Duodenal mucosa (tissue), 2 donors: ENCODE measurements around the gene MBP.

Source experiments
- H3K27ac ChIP-seq: one replicate; pipeline ENCODE4 v1.7.0; 2013; ENCODE audit warnings: low read depth, low read length
- H3K27me3 ChIP-seq, 2 donors: one replicate each; pipeline ENCODE4 v1.7.0; 2013; ENCODE audit warnings: low read length in 2 of 2, control low read depth in 1 of 2; ENCODE audit not compliant: insufficient read depth in 2 of 2, control insufficient read depth in 1 of 2
- H3K36me3 ChIP-seq, 2 donors: one replicate each; pipeline ENCODE4 v1.7.0; 2013; ENCODE audit warnings: low read length in 2 of 2, control low read depth in 1 of 2; ENCODE audit not compliant: insufficient read depth in 2 of 2, control insufficient read depth in 1 of 2
- H3K4me1 ChIP-seq, 2 donors: one replicate each; pipeline ENCODE4 v1.7.0; 2013; ENCODE audit warnings: low read length in 2 of 2, control low read depth in 1 of 2; ENCODE audit not compliant: insufficient read depth in 2 of 2, control insufficient read depth in 1 of 2
- H3K4me3 ChIP-seq, 2 donors: one replicate each; pipeline ENCODE4 v1.7.0; 2013; ENCODE audit warnings: low read length in 2 of 2, low read depth in 1 of 2
- H3K9ac ChIP-seq, 2 donors: one replicate each; pipeline ENCODE4 v1.7.0; 2013; ENCODE audit warnings: low read length in 2 of 2, low read depth in 1 of 2
- H3K9me3 ChIP-seq, 2 donors: one replicate each; pipeline ENCODE4 v1.7.0; 2013; ENCODE audit warnings: low read length in 2 of 2, control low read depth in 1 of 2; ENCODE audit not compliant: control insufficient read depth in 1 of 2

Gene MBP

DNA sequence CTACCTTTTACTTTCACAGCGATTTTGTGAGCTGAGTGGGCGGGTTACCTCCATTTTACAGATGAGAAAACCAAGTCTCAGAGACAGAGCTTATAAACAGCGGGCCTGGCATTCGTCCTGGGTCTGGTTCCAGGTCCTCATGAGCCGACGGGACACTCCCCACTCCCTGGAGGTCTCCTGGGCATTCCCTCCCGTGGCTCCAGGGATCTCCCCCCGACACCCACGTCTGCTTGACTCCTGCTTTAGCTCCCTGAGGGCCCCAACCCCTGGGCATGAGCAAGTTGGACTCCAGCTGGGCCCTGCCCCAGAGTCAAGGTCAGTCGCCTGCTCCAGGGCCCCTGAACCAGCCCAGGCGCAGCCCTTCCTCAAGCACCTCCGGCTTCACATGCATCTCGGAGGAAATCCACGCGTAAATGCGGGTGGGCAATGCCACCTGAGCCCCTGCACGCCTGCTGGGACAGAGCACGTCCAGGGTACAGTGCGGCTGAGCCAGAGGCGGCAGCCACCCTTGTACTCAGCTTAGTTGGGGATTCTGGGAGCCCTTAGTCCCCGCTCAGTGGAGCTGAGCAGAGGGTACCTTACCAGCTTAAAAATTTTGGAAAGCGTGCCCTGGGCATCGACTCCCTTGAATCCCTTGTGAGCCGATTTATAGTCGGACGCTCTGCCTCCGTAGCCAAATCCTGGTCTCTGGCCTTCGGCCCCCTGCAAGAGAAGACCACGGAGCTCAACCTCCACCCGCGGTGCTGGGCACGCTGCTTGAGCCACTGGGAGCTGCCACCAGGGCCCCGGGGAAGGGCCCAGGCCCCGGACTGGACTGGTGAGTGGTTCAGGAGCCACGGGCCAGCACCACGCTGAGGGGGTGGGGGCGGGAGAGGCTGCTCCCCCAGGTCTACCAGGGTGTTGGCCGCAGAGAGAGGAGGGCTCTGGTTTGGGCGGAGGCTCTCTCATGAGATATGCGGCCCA, 148.1 kb downstream of the MBP start:
- H3K36me3 ChIP-seq, result no peaks in the 10 kb centered on the region
- no peak overlapping the region for H3K9ac ChIP-seq
- H3K9me3 ChIP-seq, result no peaks in the 10 kb centered on the region
- H3K27me3 ChIP-seq, result no peaks in the 10 kb centered on the region
- no peak overlapping the region for H3K4me3 ChIP-seq
- peaks cover 24 to 30% of the 10 kb centered on the region in 2 donors for H3K4me1 ChIP-seq
- H3K27ac ChIP-seq, result no peak overlapping the region

DNA sequence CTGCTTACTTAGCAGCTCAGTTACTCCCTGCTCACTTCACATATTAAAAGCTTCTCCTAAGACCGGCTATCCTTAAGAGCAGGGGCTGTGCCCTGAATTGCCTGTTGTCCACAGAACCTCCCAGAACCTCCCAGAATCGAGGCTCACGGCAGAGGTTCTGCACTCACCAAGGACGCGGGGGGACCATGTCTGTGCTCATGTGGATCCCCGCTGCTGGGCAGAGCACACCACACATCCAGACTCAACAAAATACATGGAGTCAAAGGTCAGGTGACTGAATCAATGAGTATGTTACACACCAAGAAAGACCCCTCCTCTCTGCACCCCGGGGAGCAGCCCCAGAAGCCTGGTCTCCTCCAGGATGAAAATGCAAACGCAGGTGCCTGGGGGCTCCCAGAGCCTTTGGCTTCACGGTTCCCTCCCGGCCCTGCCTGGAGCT, 149.0 kb downstream of the MBP start:
- H3K4me3 ChIP-seq, result no peak overlapping the region
- no peak overlapping the region for H3K27ac ChIP-seq
- H3K36me3 ChIP-seq, result no peaks in the 10 kb centered on the region
- no peaks in the 10 kb centered on the region for H3K27me3 ChIP-seq
- no peak overlapping the region for H3K9ac ChIP-seq
- peaks cover 24 to 30% of the 10 kb centered on the region in 2 donors for H3K4me1 ChIP-seq
- no peaks in the 10 kb centered on the region for H3K9me3 ChIP-seq

- Histone ChIP-seq H3K36me3 (no peaks in the 10 kb centered on the region), H3K9ac (no peak overlapping the region), H3K4me3 (peak overlapping the region; percentile 44 to 55), H3K27ac (no peak overlapping the region), H3K4me1 (peaks cover 27 to 35% of the 10 kb centered on the region in 2 donors), H3K9me3 (no peaks in the 10 kb centered on the region), H3K27me3 (no peaks in the 10 kb centered on the region)
These were observed 149.6 kb downstream of the MBP start for GRCh38 chr18:76982841-76983583.

DNA sequence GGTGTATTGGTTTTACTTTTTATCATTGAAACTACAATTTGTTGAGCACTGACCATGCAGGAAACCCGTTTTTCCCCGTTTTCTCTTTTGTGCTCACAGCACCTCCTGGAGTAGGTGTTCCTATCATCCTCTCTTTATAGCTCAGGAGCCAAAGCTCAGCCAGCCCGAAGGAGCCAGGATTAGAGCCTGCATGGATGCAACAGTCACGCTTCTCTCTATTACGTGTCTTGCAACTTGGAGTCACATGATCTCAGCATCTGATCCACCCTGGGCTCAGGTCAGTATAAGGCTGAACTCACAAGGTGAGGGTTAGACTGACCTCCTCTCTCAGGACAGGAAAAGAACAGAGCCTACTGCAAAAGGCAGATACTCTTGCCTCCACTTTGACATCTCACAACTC, 150.5 kb downstream of the MBP start:
- Histone ChIP-seq H3K27ac (no peak overlapping the region), H3K27me3 (no peaks in the 10 kb centered on the region), H3K36me3 (no peaks in the 10 kb centered on the region), H3K9ac (no peak overlapping the region), H3K9me3 (no peaks in the 10 kb centered on the region), H3K4me3 (peak overlapping the region; percentile 12 to 26), H3K4me1 (peaks cover 32 to 41% of the 10 kb centered on the region in 2 donors)

DNA sequence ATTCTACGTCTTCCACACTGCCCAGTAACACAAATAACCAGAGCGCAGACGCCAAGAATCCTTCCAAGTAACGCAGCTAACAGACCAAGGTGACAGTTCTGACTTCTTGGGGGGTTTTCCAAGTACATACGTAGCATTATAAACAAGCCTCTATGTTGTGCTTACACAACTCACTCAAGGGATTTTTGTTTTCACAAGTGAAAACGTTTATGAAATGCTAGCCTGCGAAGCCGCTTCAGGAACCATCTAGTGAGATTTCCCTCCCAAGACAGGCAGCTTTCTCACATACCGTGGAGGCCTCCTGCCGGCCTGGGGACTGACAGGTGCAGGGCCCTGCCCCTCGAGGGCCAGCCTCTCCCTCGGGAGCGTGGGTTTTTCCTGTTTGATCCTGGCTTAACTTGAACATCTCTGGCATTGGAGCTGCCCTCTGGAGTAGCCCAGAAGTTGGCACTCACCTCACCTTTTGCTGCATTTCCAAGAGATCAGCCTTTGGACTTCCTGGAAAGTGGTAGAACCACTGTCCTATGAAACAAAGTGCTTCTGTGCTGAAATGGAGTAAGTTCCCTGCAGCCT, 151.1 kb downstream of the MBP start:
- Histone ChIP-seq H3K9ac (no peak overlapping the region), H3K4me3 (peak overlapping the region; percentile 12 to 26), H3K27me3 (no peaks in the 10 kb centered on the region), H3K4me1 (peaks cover 32 to 41% of the 10 kb centered on the region in 2 donors), H3K27ac (no peak overlapping the region), H3K9me3 (no peaks in the 10 kb centered on the region), H3K36me3 (no peaks in the 10 kb centered on the region)

DNA sequence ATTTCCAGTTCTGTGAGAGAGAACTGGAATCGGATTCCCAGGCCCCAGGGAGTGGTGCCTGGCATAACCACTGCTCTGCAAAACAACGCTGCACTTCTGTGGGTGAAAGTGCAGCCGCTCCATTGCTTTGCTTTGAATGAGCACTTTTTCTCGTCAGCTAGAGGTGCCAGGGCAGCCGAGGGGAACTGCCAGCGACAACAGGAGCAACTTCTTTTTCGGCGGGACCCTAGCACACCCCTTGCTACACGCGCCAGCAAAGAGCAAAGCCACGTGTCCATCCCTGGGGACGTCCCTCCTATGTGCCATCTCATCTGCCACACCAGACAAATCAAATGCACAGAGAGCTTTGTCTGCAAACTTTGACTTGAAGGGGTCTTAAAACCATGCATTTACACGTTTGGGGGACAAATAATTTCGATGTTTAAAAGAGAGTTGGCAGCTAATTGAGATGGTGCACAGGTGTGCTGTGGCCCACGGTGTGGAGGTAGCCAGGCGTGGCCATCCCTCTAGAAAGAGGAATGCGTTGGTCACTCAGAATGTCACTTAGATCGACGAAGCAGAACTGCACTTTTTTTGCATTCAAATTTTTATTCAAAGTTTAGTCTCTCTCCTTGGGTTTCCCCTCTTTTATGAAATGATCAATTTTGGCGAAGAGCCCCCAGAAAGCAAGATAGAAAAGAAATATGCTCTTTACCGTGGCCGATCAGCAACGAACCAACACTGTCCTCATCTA, 151.8 kb downstream of the MBP start:
- Histone ChIP-seq H3K4me3 (no peak overlapping the region), H3K9me3 (no peaks in the 10 kb centered on the region), H3K4me1 (peaks cover 32 to 41% of the 10 kb centered on the region in 2 donors), H3K27ac (no peak overlapping the region), H3K27me3 (no peaks in the 10 kb centered on the region), H3K9ac (no peak overlapping the region), H3K36me3 (no peaks in the 10 kb centered on the region)

DNA sequence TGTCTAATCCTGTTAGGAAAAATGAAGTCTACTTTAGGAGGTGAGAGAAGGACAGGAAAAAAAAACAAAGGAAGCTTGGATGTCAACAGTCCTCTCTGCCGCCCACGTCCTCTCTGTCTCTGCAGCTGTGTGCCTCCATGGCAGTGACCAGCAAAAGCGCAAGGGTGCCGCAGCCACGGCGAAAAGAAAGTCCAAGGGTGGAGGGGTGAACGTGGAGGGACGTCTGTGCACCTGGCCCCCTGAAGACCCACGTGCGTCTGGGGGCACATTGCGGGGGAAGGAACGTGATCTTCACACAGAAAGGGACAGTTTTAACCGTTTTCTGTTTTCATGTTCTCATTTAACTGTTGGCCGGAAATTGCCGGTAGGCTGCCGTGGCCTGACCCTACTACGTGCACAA, 152.7 kb downstream of the MBP start:
- Histone ChIP-seq H3K9me3 (no peaks in the 10 kb centered on the region), H3K4me1 (peaks cover 32 to 41% of the 10 kb centered on the region in 2 donors), H3K27me3 (no peaks in the 10 kb centered on the region), H3K36me3 (no peaks in the 10 kb centered on the region), H3K4me3 (no peak overlapping the region), H3K27ac (no peak overlapping the region), H3K9ac (no peak overlapping the region)

DNA sequence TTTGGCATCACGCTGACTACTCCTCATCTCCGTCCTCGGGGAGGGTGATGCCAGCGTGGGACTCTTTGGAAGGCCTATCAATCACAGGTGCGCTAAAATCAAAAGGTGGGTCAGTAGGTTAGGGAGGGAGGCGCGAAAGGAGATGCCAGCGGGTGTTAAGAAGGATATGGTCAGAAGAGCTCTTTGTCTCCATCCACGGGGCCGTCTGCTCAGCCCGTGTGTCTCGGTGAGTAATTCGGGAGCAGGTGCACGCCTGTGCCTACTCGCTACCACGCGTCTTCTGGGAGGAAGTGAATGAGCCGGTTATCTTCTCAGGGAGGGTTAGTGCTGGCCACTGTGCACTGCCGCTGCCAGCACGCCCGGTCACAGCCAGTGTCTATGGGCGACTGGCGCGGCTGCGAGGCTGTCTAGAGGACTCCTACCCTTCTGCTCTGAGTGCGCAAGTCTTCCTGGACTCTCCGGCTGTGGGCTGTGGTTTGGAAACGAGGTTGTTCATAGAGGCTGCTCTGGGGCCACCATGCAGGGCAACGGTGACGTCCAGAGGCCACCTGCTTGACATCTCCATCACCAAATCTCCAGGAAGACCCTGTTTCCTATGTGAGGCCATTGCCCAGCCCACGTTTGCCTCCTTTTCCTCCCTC, 153.4 kb downstream of the MBP start:
- Histone ChIP-seq H3K27me3 (no peaks in the 10 kb centered on the region), H3K9ac (no peak overlapping the region), H3K4me1 (peaks cover 32 to 41% of the 10 kb centered on the region in 2 donors), H3K36me3 (no peaks in the 10 kb centered on the region), H3K9me3 (no peaks in the 10 kb centered on the region), H3K4me3 (no peak overlapping the region), H3K27ac (no peak overlapping the region)

GRCh38 chr18:76978616-76979015, 154.0 kb downstream of the MBP start:
- H3K4me1 ChIP-seq, result peaks cover 28 to 38% of the 10 kb centered on the region in 2 donors
- H3K9ac ChIP-seq, result no peak overlapping the region
- no peak overlapping the region for H3K4me3 ChIP-seq
- no peaks in the 10 kb centered on the region for H3K9me3 ChIP-seq
- no peaks in the 10 kb centered on the region for H3K27me3 ChIP-seq
- H3K27ac ChIP-seq, result no peak overlapping the region
- H3K36me3 ChIP-seq, result no peaks in the 10 kb centered on the region
